SK-N-MC (cell line): Measurements from ENCODE around the gene KIF26B.

Experiments
- EZH2 ChIP-seq: fragments of 200-600 bp; sonication (generic); IDR thresholded peaks from one replicate; pipeline ENCODE4 v1.6.1; 2017; ENCODE audit warnings: antibody characterized with exemption
- FOXP2 ChIP-seq: optimal IDR thresholded peaks from 2 replicates; pipeline ENCODE3; 2011; ENCODE audit warnings: mild to moderate bottlenecking, moderate library complexity; ENCODE audit not compliant: insufficient read depth; ENCODE audit errors: extremely low read length, control extremely low read depth
- POLR2AphosphoS5 ChIP-seq: IDR thresholded peaks from 2 replicates; pipeline ENCODE4 v1.6.1; 2012; ENCODE audit warnings: mild to moderate bottlenecking, low read depth, low read length, borderline replicate concordance

DNA sequence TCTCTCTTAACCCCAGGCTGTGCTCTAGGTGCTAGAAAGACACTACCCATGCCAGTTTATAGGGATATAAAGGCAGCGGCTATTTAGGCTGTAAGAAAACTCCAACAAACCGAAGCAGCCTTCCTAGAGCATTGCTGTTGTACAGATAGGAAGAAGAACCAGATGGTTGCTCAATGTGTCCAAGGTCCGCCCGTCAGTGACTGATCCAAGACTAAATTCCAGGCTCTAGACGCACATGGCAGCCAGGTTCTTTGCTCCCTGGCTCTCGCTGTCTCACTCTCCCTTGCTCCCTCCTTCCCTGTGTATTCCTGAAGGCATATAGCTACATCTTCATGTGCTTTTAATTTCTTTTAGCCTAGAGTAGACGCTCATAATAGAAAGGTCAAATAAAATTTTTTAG, 303.4 kb downstream of the KIF26B start:
- TF ChIP-seq POLR2AphosphoS5: no peak
- TF ChIP-seq EZH2: no peak
- TF ChIP-seq FOXP2: no peak
